NCI-H748 (cell line): ENCODE data around the gene PDE4D.

Experiments
- DNase-seq: peaks from one replicate; lab custom pipeline; 2025; ENCODE audit not compliant: unreplicated experiment; lab: John Stamatoyannopoulos, UW

PDE4D gene

GRCh38 chr5:58925627-58926540, 967.6 kb downstream of the PDE4D start:
- peak; percentile 59 for DNase-seq

- no peak for DNase-seq
Observed at GRCh38 chr5:58924306-58924705, 969.2 kb downstream of the PDE4D start.

GRCh38 chr5:58923355-58923754, 970.2 kb downstream of the PDE4D start:
- DNase-seq, result no peak

- DNase-seq, result no peak
Observed at GRCh38 chr5:58922461-58923171, 970.9 kb downstream of the PDE4D start.

- DNase-seq, result no peak
Observed at GRCh38 chr5:58921159-58921558, 972.4 kb downstream of the PDE4D start.

GRCh38 chr5:58919833-58920232, 973.7 kb downstream of the PDE4D start:
- DNase-seq, result no peak
